NCI-H2171 treated with DMSO at 0.1 percent for 48 hours (cell line): ENCODE measurements around the gene NCAPH2.

ENCODE experiments used
- DNase-seq: peaks from one replicate; lab custom pipeline; 2025; lab: John Stamatoyannopoulos, UW

NCAPH2 gene

GRCh38 chr22:50574383-50574755 lies 66.3 kb downstream of the NCAPH2 start:
- no peak for DNase-seq
